HEK293 (cell line): ENCODE results near the gene AXIN1.

ENCODE experiments used
- FEZF1 ChIP-seq: fragments of 450-650 bp; formaldehyde crosslinking; IDR thresholded peaks from 2 replicates; pipeline ENCODE4 v1.5.1; 2016; ENCODE audit warnings: missing biosample characterization, missing genetic modification characterization
- GLI2 ChIP-seq: fragments of 450-650 bp; formaldehyde crosslinking; IDR thresholded peaks from 2 replicates; pipeline ENCODE4; 2017; ENCODE audit warnings: missing biosample characterization, missing genetic modification characterization, low read depth, borderline replicate concordance
- KLF8 ChIP-seq: fragments of 450-650 bp; formaldehyde crosslinking; IDR thresholded peaks from 2 replicates; pipeline ENCODE4 v1.5.1; 2016; ENCODE audit warnings: missing biosample characterization, missing genetic modification characterization
- MYNN ChIP-seq: fragments of 450-650 bp; formaldehyde crosslinking; IDR thresholded peaks from 2 replicates; pipeline ENCODE4 v1.5.1; 2016; ENCODE audit warnings: missing biosample characterization, missing genetic modification characterization, borderline replicate concordance
- MZF1 ChIP-seq: fragments of 450-650 bp; formaldehyde crosslinking; IDR thresholded peaks from 2 replicates; pipeline ENCODE4 v1.5.1; 2017; ENCODE audit warnings: missing biosample characterization, missing genetic modification characterization, borderline replicate concordance
- ZFP41 ChIP-seq: fragments of 450-650 bp; formaldehyde crosslinking; IDR thresholded peaks from 2 replicates; pipeline ENCODE4 v1.5.1; 2016; ENCODE audit warnings: missing biosample characterization, missing genetic modification characterization, borderline replicate concordance
- ZNF239 ChIP-seq: fragments of 450-650 bp; formaldehyde crosslinking; IDR thresholded peaks from 2 replicates; pipeline ENCODE4 v1.5.1; 2016; ENCODE audit warnings: missing biosample characterization, missing genetic modification characterization
- ZNF623 ChIP-seq: fragments of 450-650 bp; formaldehyde crosslinking; IDR thresholded peaks from 2 replicates; pipeline ENCODE4 v1.5.1; 2016; ENCODE audit warnings: missing biosample characterization, missing genetic modification characterization
- ZNF624 ChIP-seq: fragments of 450-650 bp; formaldehyde crosslinking; IDR thresholded peaks from 2 replicates; pipeline ENCODE4 v1.5.1; 2017; ENCODE audit warnings: missing biosample characterization, missing genetic modification characterization
- ZNF654 ChIP-seq: fragments of 450-650 bp; formaldehyde crosslinking; IDR thresholded peaks from 2 replicates; pipeline ENCODE4 v1.5.1; 2016; ENCODE audit warnings: low read depth, missing biosample characterization, missing genetic modification characterization
- ZNF76 ChIP-seq: fragments of 450-650 bp; formaldehyde crosslinking; IDR thresholded peaks from 2 replicates; pipeline ENCODE4; 2016; ENCODE audit warnings: low read depth, missing biosample characterization, missing genetic modification characterization, borderline replicate concordance
- ZNF777 ChIP-seq: fragments of 450-650 bp; formaldehyde crosslinking; IDR thresholded peaks from 2 replicates; pipeline ENCODE4 v1.5.1; 2017; ENCODE audit warnings: missing biosample characterization, missing genetic modification characterization, borderline replicate concordance
- TF ChIP-seq, protein P1 (sequence below): fragments of 450-650 bp; formaldehyde crosslinking; IDR thresholded peaks from 2 replicates; pipeline ENCODE4 v1.5.1; 2016; ENCODE audit warnings: missing biosample characterization, missing genetic modification characterization
- TF ChIP-seq, protein P2 (sequence below): fragments of 450-650 bp; formaldehyde crosslinking; IDR thresholded peaks from 2 replicates; pipeline ENCODE4 v1.5.1; 2016; ENCODE audit warnings: missing biosample characterization, missing genetic modification characterization, low read depth

DNA sequence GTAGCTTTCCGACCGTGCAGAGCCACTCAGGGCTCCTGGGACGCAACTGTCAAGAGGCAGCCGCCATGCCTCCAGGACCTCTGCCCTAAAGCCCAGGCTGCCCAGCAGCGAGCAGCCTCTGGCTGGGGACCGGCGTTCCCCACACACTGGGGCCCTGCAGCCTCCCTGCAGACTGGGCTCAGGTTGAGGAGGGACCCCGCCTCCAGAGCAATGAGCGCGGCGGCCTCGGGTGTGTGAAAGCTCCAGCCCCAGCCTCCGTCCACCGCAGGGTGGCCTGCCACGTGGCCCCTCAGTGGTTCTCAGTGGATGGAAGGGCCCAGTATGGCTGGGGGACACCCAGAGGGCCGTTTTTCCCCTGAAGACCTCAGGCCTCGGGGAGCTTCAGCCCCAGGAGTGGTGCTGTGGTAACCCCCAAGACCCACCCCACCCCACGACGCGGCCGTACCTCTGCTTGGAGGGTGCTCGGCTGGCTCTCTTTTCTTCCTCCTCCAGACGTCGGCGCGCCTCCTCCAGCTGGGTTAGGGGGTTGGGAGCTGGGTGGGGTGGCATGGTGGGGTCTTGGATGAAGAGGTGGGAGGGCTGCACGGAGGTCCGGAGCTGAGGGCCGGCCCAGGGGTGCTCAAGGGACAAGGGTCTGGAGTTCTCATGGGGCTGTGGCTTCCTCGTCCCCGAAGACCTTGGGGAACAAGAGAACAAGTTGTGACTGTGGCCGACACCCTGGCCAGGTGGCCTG lies 59.3 kb downstream of the AXIN1 start:
- TF ChIP-seq ZNF239 (no peak), KLF8 (tag by site-specific recombination) (no peak), FEZF1 (tag by site-specific recombination) (no peak), ZNF654 (no peak), ZFP41 (no peak), ZNF777 (tag by site-specific recombination) (no peak), MYNN (tag by site-specific recombination) (no peak), MZF1 (tag by site-specific recombination) (no peak), ZNF624 (tag by site-specific recombination) (no peak), GLI2 (tag by site-specific recombination) (no peak), ZNF623 (tag by site-specific recombination) (no peak), ZNF76 (tag by site-specific recombination) (no peak)
- TF ChIP-seq, protein P1, sequence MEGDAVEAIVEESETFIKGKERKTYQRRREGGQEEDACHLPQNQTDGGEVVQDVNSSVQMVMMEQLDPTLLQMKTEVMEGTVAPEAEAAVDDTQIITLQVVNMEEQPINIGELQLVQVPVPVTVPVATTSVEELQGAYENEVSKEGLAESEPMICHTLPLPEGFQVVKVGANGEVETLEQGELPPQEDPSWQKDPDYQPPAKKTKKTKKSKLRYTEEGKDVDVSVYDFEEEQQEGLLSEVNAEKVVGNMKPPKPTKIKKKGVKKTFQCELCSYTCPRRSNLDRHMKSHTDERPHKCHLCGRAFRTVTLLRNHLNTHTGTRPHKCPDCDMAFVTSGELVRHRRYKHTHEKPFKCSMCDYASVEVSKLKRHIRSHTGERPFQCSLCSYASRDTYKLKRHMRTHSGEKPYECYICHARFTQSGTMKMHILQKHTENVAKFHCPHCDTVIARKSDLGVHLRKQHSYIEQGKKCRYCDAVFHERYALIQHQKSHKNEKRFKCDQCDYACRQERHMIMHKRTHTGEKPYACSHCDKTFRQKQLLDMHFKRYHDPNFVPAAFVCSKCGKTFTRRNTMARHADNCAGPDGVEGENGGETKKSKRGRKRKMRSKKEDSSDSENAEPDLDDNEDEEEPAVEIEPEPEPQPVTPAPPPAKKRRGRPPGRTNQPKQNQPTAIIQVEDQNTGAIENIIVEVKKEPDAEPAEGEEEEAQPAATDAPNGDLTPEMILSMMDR (tag by site-specific recombination), result no peak
- TF ChIP-seq, protein P2, sequence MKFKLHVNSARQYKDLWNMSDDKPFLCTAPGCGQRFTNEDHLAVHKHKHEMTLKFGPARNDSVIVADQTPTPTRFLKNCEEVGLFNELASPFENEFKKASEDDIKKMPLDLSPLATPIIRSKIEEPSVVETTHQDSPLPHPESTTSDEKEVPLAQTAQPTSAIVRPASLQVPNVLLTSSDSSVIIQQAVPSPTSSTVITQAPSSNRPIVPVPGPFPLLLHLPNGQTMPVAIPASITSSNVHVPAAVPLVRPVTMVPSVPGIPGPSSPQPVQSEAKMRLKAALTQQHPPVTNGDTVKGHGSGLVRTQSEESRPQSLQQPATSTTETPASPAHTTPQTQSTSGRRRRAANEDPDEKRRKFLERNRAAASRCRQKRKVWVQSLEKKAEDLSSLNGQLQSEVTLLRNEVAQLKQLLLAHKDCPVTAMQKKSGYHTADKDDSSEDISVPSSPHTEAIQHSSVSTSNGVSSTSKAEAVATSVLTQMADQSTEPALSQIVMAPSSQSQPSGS (tag by site-specific recombination), result no peak
